Dendritic cell treated with granulocyte-macrophage colony-stimulating factor and Interleukin-4, amounts not matched to agents 40 ng/mL and 50 ng/mL, for 4 days (primary cell): ENCODE measurements around the gene SKAP1.
"Not testable (repeated sequence)": the region's sequence is repeated elsewhere in the genome, so short reads cannot be mapped to it uniquely, and the experiment has no call there.

Experiments used
- H3K27ac Mint-ChIP-seq: one replicate; pipeline ENCODE4 v1.8.0; 2022; ENCODE audit warnings: mild to moderate bottlenecking, mixed read lengths
- H3K27me3 Mint-ChIP-seq: one replicate; pipeline ENCODE4 v1.8.0; 2022; ENCODE audit warnings: mild to moderate bottlenecking, mixed read lengths
- H3K36me3 Mint-ChIP-seq: one replicate; pipeline ENCODE4 v1.8.0; 2022; ENCODE audit warnings: low read depth, mixed read lengths
- H3K4me1 Mint-ChIP-seq: one replicate; pipeline ENCODE4 v1.8.0; 2022; ENCODE audit warnings: low read depth, mixed read lengths
- H3K4me3 Mint-ChIP-seq: one replicate; pipeline ENCODE4 v1.8.0; 2022; ENCODE audit warnings: mild to moderate bottlenecking, moderate library complexity, mixed read lengths
- H3K9me3 Mint-ChIP-seq: one replicate; pipeline ENCODE4 v1.8.0; 2022; ENCODE audit warnings: mixed read lengths
- intact Hi-C: fragments of 100-400 bp; cut with micrococcal nuclease; formaldehyde crosslinking; loops from one replicate; pipeline ENCODE4 v1.15.0; 2022

Gene SKAP1

GRCh38 chr17:48207776-48208544, 222.1 kb downstream of the SKAP1 start:
- Mint-ChIP-seq H3K36me3 (no peaks in the 10 kb centered on the region), H3K9me3 (no peaks in the 10 kb centered on the region), H3K4me3 (no peak overlapping the region), H3K27ac (no peak overlapping the region), H3K27me3 (peaks cover 15% of the 10 kb centered on the region), H3K4me1 (no peaks in the 10 kb centered on the region)
- intact Hi-C loops, result no loop called here

GRCh38 chr17:48207036-48207435, 223.0 kb downstream of the SKAP1 start:
- H3K36me3 Mint-ChIP-seq, H3K4me3 Mint-ChIP-seq, H3K27ac Mint-ChIP-seq, H3K9me3 Mint-ChIP-seq, intact Hi-C loops, H3K4me1 Mint-ChIP-seq: not testable (repeated sequence)
- peaks cover 12% of the 10 kb centered on the region for H3K27me3 Mint-ChIP-seq

GRCh38 chr17:48202959-48203358, 227.1 kb downstream of the SKAP1 start:
- Mint-ChIP-seq H3K4me1 (peaks cover 6% of the 10 kb centered on the region), H3K27ac (no peak overlapping the region)

GRCh38 chr17:48198950-48199541, 231.0 kb downstream of the SKAP1 start:
- no peaks in the 10 kb centered on the region for H3K9me3 Mint-ChIP-seq
- intact Hi-C loops, result no loop called here
- no peaks in the 10 kb centered on the region for H3K36me3 Mint-ChIP-seq
- peaks cover 13% of the 10 kb centered on the region for H3K4me1 Mint-ChIP-seq
- no peak overlapping the region for H3K27ac Mint-ChIP-seq
- peaks cover 22% of the 10 kb centered on the region for H3K27me3 Mint-ChIP-seq
- no peak overlapping the region for H3K4me3 Mint-ChIP-seq

More at GRCh38 chr17:48202959-48203358, 227.1 kb downstream of the SKAP1 start:
- intact Hi-C loops, result no loop called here
- H3K27me3 Mint-ChIP-seq, result peaks cover 14% of the 10 kb centered on the region
- no peaks in the 10 kb centered on the region for H3K9me3 Mint-ChIP-seq
- H3K36me3 Mint-ChIP-seq, result no peaks in the 10 kb centered on the region
- no peak overlapping the region for H3K4me3 Mint-ChIP-seq

GRCh38 chr17:48195910-48196309, 234.1 kb downstream of the SKAP1 start:
- Mint-ChIP-seq H3K27me3 (peaks cover 39% of the 10 kb centered on the region), H3K4me3 (no peak overlapping the region), H3K9me3 (no peaks in the 10 kb centered on the region), H3K4me1 (peaks cover 13% of the 10 kb centered on the region), H3K27ac (no peak overlapping the region), H3K36me3 (no peaks in the 10 kb centered on the region)
- intact Hi-C loops, result no loop called here

- Mint-ChIP-seq H3K36me3 (no peaks in the 10 kb centered on the region), H3K27ac (no peak overlapping the region)
These were observed 235.9 kb downstream of the SKAP1 start for GRCh38 chr17:48194097-48194550.

GRCh38 chr17:48192321-48192731, 237.7 kb downstream of the SKAP1 start:
- intact Hi-C loops, result no loop called here
- peaks cover 34% of the 10 kb centered on the region for H3K27me3 Mint-ChIP-seq
- no peak overlapping the region for H3K4me3 Mint-ChIP-seq
- no peak overlapping the region for H3K27ac Mint-ChIP-seq
- peaks cover 7% of the 10 kb centered on the region for H3K4me1 Mint-ChIP-seq
- no peaks in the 10 kb centered on the region for H3K9me3 Mint-ChIP-seq
- no peaks in the 10 kb centered on the region for H3K36me3 Mint-ChIP-seq

More at GRCh38 chr17:48194097-48194550, 235.9 kb downstream of the SKAP1 start:
- intact Hi-C loops, result no loop called here
- H3K27me3 Mint-ChIP-seq, result peaks cover 40% of the 10 kb centered on the region
- H3K4me3 Mint-ChIP-seq, result no peak overlapping the region
- peaks cover 10% of the 10 kb centered on the region for H3K4me1 Mint-ChIP-seq
- H3K9me3 Mint-ChIP-seq, result no peaks in the 10 kb centered on the region

- peaks cover 7% of the 10 kb centered on the region for H3K4me1 Mint-ChIP-seq
- no peaks in the 10 kb centered on the region for H3K9me3 Mint-ChIP-seq
- peaks cover 32% of the 10 kb centered on the region for H3K27me3 Mint-ChIP-seq
- H3K4me3 Mint-ChIP-seq, result no peak overlapping the region
- no peak overlapping the region for H3K27ac Mint-ChIP-seq
- H3K36me3 Mint-ChIP-seq, result no peaks in the 10 kb centered on the region
- intact Hi-C loops, result no loop called here
These were observed 238.7 kb downstream of the SKAP1 start for GRCh38 chr17:48191362-48191761.

- H3K27ac Mint-ChIP-seq, result no peak overlapping the region
- intact Hi-C loops, result no loop called here
- no peaks in the 10 kb centered on the region for H3K36me3 Mint-ChIP-seq
- no peaks in the 10 kb centered on the region for H3K9me3 Mint-ChIP-seq
- peaks cover 32% of the 10 kb centered on the region for H3K27me3 Mint-ChIP-seq
- peaks cover 7% of the 10 kb centered on the region for H3K4me1 Mint-ChIP-seq
- no peak overlapping the region for H3K4me3 Mint-ChIP-seq
These were observed 239.1 kb downstream of the SKAP1 start for GRCh38 chr17:48190871-48191270.

- Mint-ChIP-seq H3K4me1 (no peaks in the 10 kb centered on the region), H3K9me3 (no peaks in the 10 kb centered on the region), H3K27ac (no peak overlapping the region), H3K27me3 (peaks cover 21% of the 10 kb centered on the region), H3K36me3 (no peaks in the 10 kb centered on the region), H3K4me3 (no peak overlapping the region)
- intact Hi-C loops, result no loop called here
These were observed 242.0 kb downstream of the SKAP1 start for GRCh38 chr17:48187872-48188608.

GRCh38 chr17:48186317-48186716, 243.7 kb downstream of the SKAP1 start:
- H3K36me3 Mint-ChIP-seq, H3K27ac Mint-ChIP-seq, H3K4me1 Mint-ChIP-seq, H3K4me3 Mint-ChIP-seq, intact Hi-C loops, H3K9me3 Mint-ChIP-seq, H3K27me3 Mint-ChIP-seq: not testable (repeated sequence)

GRCh38 chr17:48184721-48185120, 245.3 kb downstream of the SKAP1 start:
- Mint-ChIP-seq H3K27ac (no peak overlapping the region), H3K4me1 (no peaks in the 10 kb centered on the region), H3K4me3 (no peak overlapping the region), H3K9me3 (no peaks in the 10 kb centered on the region), H3K36me3 (no peaks in the 10 kb centered on the region), H3K27me3 (peaks cover 13% of the 10 kb centered on the region)
- intact Hi-C loops, result no loop called here

- H3K4me3 Mint-ChIP-seq, result no peak overlapping the region
- H3K27ac Mint-ChIP-seq, result no peak overlapping the region
- H3K9me3 Mint-ChIP-seq, result no peaks in the 10 kb centered on the region
- no peaks in the 10 kb centered on the region for H3K4me1 Mint-ChIP-seq
- H3K27me3 Mint-ChIP-seq, result peaks cover 17% of the 10 kb centered on the region
- H3K36me3 Mint-ChIP-seq, result no peaks in the 10 kb centered on the region
- intact Hi-C loops, result no loop called here
These were observed 248.4 kb downstream of the SKAP1 start for GRCh38 chr17:48181653-48182052.
